SU-DHL-6 (cell line): Measurements from ENCODE around the gene PACS2.

Experiments
- H2AFZ ChIP-seq: fragments of 200-600 bp; sonication (generic); 2 replicates; pipeline ENCODE4 v1.6.1; 2014; ENCODE audit warnings: low read depth, mild to moderate bottlenecking, moderate library complexity, mixed read lengths, antibody characterized with exemption, low read length; ENCODE audit not compliant: severe bottlenecking
- H3F3A ChIP-seq: fragments of 200-600 bp; shearing (Covaris generic); 2 replicates; pipeline ENCODE4 v1.6.0; 2016; ENCODE audit warnings: antibody characterized with exemption, mild to moderate bottlenecking; ENCODE audit not compliant: insufficient read depth
- H3K27ac ChIP-seq: fragments of 200-600 bp; sonication (generic); 2 replicates; pipeline ENCODE4 v1.5.1; 2016; ENCODE audit warnings: low read depth, mild to moderate bottlenecking, low read length, moderate library complexity, mixed read lengths
- H3K27me3 ChIP-seq: fragments of 200-600 bp; sonication (generic), shearing (Covaris generic); 2 replicates; pipeline ENCODE4 v1.6.0; 2014; ENCODE audit warnings: mild to moderate bottlenecking, low read length
- H3K36me3 ChIP-seq: fragments of 200-600 bp; sonication (generic); 2 replicates; pipeline ENCODE4 v1.6.1; 2014; ENCODE audit warnings: mild to moderate bottlenecking, low read length, mixed read lengths
- H3K4me2 ChIP-seq: fragments of 300-600, 200-600 bp; shearing (Covaris generic), sonication (generic); 2 replicates; pipeline ENCODE4 v1.6.0; 2014; ENCODE audit warnings: low read length, low read depth, mild to moderate bottlenecking; ENCODE audit not compliant: poor library complexity, severe bottlenecking
- H3K4me3 ChIP-seq: fragments of 200-600 bp; sonication (generic); 2 replicates; pipeline ENCODE4 v1.5.1; 2014; ENCODE audit warnings: antibody characterized with exemption, low read length, mild to moderate bottlenecking, mixed read lengths; ENCODE audit not compliant: insufficient read depth, poor library complexity, severe bottlenecking
- H3K79me2 ChIP-seq: fragments of 200-600 bp; sonication (generic); 2 replicates; pipeline ENCODE4 v1.6.1; 2014; ENCODE audit warnings: mild to moderate bottlenecking, low read length, moderate library complexity; ENCODE audit not compliant: insufficient read depth
- H3K9ac ChIP-seq: fragments of 200-600 bp; sonication (generic); 2 replicates; pipeline ENCODE4 v1.7.0; 2014; ENCODE audit warnings: mild to moderate bottlenecking, low read length
- H3K9me2 ChIP-seq: fragments of 200-600 bp; sonication (generic); replicated peaks from 2 replicates; pipeline ENCODE4 v1.6.1; 2014; ENCODE audit warnings: low read length; ENCODE audit not compliant: insufficient read depth
- H3K9me3 ChIP-seq: fragments of 200-600 bp; sonication (generic); 2 replicates; pipeline ENCODE4 v1.6.1; 2014; ENCODE audit warnings: low read length, mixed read lengths; ENCODE audit not compliant: insufficient read depth
- H4K20me1 ChIP-seq: fragments of 200-600 bp; sonication (generic); 2 replicates; pipeline ENCODE4 v1.6.1; 2014; ENCODE audit warnings: low read depth, mild to moderate bottlenecking, antibody characterized with exemption, low read length, moderate library complexity, mixed read lengths
- EZH2phosphoT487 ChIP-seq: fragments of 200-600 bp; sonication (generic), shearing (Covaris generic); conservative IDR thresholded peaks from 2 replicates; pipeline ENCODE4 v1.6.1; 2018; ENCODE audit warnings: mild to moderate bottlenecking, antibody characterized with exemption, low read length, moderate library complexity, mixed read lengths
- TF ChIP-seq, protein P1 (sequence below): fragments of 200-600 bp; sonication (generic); IDR thresholded peaks from one replicate; pipeline ENCODE4 v1.5.1; 2017; ENCODE audit warnings: antibody characterized with exemption, mild to moderate bottlenecking, low read length, moderate library complexity; ENCODE audit not compliant: insufficient read depth, poor library complexity, severe bottlenecking

The PACS2 gene

GRCh38 chr14:105337966-105338741 lies 23.6 kb downstream of the PACS2 start:
- no peaks in the 10 kb centered on the region for H3K79me2 ChIP-seq
- H3K27me3 ChIP-seq, result no peaks in the 10 kb centered on the region
- H3K27ac ChIP-seq, result no peak overlapping the region
- no peak overlapping the region for H3K9ac ChIP-seq
- H2AFZ ChIP-seq, result no peak overlapping the region
- H4K20me1 ChIP-seq, result no peaks in the 10 kb centered on the region; the same call in 1 of the 2 replicates
- H3K4me3 ChIP-seq, result no peak overlapping the region
- H3K9me2 ChIP-seq, result no peaks in the 10 kb centered on the region
- peaks cover 15% of the 10 kb centered on the region for H3F3A ChIP-seq
- H3K9me3 ChIP-seq, result no peaks in the 10 kb centered on the region
- no peak overlapping the region for H3K4me2 ChIP-seq
- H3K36me3 ChIP-seq, result no peaks in the 10 kb centered on the region
- TF ChIP-seq EZH2phosphoT487, result no peak
- TF ChIP-seq, protein P1, sequence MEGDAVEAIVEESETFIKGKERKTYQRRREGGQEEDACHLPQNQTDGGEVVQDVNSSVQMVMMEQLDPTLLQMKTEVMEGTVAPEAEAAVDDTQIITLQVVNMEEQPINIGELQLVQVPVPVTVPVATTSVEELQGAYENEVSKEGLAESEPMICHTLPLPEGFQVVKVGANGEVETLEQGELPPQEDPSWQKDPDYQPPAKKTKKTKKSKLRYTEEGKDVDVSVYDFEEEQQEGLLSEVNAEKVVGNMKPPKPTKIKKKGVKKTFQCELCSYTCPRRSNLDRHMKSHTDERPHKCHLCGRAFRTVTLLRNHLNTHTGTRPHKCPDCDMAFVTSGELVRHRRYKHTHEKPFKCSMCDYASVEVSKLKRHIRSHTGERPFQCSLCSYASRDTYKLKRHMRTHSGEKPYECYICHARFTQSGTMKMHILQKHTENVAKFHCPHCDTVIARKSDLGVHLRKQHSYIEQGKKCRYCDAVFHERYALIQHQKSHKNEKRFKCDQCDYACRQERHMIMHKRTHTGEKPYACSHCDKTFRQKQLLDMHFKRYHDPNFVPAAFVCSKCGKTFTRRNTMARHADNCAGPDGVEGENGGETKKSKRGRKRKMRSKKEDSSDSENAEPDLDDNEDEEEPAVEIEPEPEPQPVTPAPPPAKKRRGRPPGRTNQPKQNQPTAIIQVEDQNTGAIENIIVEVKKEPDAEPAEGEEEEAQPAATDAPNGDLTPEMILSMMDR, result no peak

GRCh38 chr14:105340821-105341733 lies 26.5 kb downstream of the PACS2 start:
- H2AFZ ChIP-seq, result no peak overlapping the region
- H3K36me3 ChIP-seq, result no peaks in the 10 kb centered on the region
- H3K9me2 ChIP-seq, result no peaks in the 10 kb centered on the region
- peak overlapping the region; percentile 16 for H3K4me2 ChIP-seq
- no peaks in the 10 kb centered on the region for H3K27me3 ChIP-seq
- TF ChIP-seq, protein P1, result no peak
- no peak for TF ChIP-seq EZH2phosphoT487
- no peaks in the 10 kb centered on the region for H4K20me1 ChIP-seq
- peaks cover 15% of the 10 kb centered on the region for H3F3A ChIP-seq
- H3K79me2 ChIP-seq, result no peaks in the 10 kb centered on the region
- no peaks in the 10 kb centered on the region for H3K9me3 ChIP-seq
- no peak overlapping the region for H3K4me3 ChIP-seq
- peak overlapping the region; percentile 17; the same call in 1 of the 2 replicates for H3K9ac ChIP-seq
- peak overlapping the region; percentile 86 for H3K27ac ChIP-seq

- H3F3A ChIP-seq, result peaks cover 15% of the 10 kb centered on the region
- no peaks in the 10 kb centered on the region for H4K20me1 ChIP-seq
- H3K27me3 ChIP-seq, result no peaks in the 10 kb centered on the region
- H3K27ac ChIP-seq, result no peak overlapping the region
- TF ChIP-seq, protein P1, result no peak
- no peak for TF ChIP-seq EZH2phosphoT487
- no peak overlapping the region for H3K4me3 ChIP-seq
- H3K79me2 ChIP-seq, result no peaks in the 10 kb centered on the region
- no peak overlapping the region for H3K4me2 ChIP-seq
- H3K9me2 ChIP-seq, result no peaks in the 10 kb centered on the region
- no peaks in the 10 kb centered on the region for H3K36me3 ChIP-seq
- H3K9ac ChIP-seq, result no peak overlapping the region
- H2AFZ ChIP-seq, result no peak overlapping the region
- H3K9me3 ChIP-seq, result no peaks in the 10 kb centered on the region
These were observed 28.6 kb downstream of the PACS2 start for GRCh38 chr14:105343194-105343593.
